ENCODE measurements around the gene CNTLN.

DNA sequence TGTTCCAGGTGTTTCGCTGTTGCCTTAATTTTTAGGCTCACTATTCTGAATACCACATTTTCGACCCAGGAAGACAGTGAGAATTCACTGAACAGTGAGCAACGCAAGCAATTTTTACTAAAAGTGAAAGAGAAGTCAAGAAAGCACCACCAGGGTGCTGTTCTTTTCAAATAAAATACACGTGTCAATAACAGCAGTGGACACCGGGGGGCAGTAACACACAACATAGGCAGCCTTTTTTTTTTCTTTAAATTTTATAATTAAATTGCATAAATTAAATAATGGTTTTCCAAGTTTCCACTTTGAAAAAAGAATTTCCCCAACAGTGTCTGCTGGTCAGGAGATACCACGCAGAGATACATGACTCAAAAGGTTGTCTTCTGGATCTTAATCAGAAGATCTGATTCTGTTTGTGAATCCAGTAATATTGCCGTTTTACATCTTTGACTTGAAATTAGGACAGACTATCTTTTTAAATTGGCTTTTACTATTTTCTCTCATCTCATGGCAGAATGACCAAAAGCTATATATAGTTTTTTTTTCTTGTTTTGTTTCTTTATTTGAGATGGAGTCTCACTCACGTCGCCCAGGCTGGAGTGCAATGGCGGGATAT lies 396.9 kb downstream of the CNTLN start:
- TF ChIP-seq, protein P1, sequence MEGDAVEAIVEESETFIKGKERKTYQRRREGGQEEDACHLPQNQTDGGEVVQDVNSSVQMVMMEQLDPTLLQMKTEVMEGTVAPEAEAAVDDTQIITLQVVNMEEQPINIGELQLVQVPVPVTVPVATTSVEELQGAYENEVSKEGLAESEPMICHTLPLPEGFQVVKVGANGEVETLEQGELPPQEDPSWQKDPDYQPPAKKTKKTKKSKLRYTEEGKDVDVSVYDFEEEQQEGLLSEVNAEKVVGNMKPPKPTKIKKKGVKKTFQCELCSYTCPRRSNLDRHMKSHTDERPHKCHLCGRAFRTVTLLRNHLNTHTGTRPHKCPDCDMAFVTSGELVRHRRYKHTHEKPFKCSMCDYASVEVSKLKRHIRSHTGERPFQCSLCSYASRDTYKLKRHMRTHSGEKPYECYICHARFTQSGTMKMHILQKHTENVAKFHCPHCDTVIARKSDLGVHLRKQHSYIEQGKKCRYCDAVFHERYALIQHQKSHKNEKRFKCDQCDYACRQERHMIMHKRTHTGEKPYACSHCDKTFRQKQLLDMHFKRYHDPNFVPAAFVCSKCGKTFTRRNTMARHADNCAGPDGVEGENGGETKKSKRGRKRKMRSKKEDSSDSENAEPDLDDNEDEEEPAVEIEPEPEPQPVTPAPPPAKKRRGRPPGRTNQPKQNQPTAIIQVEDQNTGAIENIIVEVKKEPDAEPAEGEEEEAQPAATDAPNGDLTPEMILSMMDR (IDR thresholded peaks at IDR 0.05) = peak in 2 of 3 donors; percentile 30 to 35
- no peak for TF ChIP-seq POLR2A (IDR thresholded peaks at IDR 0.05)
